Umbilical cord (tissue), 2 donors: ENCODE results near the gene COA8. TPM values are rescaled to one million over a fixed set of nuclear protein-coding genes. Genes with fewer than 3 reads are reported as not detected.

Experiments
- DNase-seq: peaks from one replicate; pipeline ENCODE4 v3.0.0-alpha.2; 2015; ENCODE audit warnings: low spot score
- total RNA-seq: library from RNA; depleted of rRNA; stranded (reverse); fragments of >200 nt; gene quantifications from one replicate; pipeline ENCODE4 v1.2.3, GENCODE V29; 2014; ENCODE audit warnings: low replicate concordance; ENCODE audit not compliant: insufficient read depth

The COA8 gene, protein sequence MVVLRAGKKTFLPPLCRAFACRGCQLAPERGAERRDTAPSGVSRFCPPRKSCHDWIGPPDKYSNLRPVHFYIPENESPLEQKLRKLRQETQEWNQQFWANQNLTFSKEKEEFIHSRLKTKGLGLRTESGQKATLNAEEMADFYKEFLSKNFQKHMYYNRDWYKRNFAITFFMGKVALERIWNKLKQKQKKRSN
- 29.6 TPM for total RNA-seq

DNA sequence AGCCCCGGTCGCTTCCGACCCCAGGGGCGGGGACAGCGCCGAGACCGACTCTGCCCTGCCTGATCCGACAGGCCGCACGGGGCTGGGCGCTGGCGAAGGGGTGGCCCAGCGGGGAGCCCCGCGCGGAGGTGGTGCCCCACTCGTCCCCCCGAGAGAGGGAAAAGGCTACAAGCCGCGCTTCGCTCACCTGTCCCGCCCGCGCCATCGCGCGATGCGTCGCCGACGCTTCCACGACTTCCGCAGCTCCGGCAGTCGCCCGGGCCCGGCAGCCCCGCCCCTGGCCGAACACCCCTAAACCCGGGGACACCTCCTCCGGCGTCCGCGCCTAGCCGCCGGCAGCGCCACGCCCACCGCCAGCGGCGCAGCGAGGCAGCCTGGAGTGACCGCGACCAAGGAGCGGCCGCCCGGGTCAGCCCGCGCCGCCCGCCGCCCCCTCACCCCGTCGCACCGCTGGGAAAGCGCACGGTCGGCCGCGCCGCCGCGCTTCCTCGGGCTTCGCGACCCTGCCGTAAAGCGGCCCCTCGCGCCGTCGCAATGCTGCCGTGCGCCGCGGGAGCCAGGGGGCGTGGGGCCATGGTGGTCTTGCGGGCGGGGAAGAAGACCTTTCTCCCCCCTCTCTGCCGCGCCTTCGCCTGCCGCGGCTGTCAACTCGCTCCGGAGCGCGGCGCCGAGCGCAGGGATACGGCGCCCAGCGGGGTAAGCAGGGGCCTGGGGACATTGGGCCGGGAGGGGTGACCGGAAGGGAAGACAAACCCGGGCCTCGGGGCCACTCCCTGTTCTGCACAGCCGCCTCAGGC is at the start of gene COA8, which contains the start of gene BAG5:
COA8 (plus strand) TSS at position 532 of the 797 bp plus-strand sequence; CDS start at position 574, 42 bp downstream.
BAG5 (minus strand) TSS at position 229 of the 797 bp plus-strand sequence. CDS start 1,493 bp downstream, outside the sequence.
- DNase-seq = peak; percentile 89

DNA sequence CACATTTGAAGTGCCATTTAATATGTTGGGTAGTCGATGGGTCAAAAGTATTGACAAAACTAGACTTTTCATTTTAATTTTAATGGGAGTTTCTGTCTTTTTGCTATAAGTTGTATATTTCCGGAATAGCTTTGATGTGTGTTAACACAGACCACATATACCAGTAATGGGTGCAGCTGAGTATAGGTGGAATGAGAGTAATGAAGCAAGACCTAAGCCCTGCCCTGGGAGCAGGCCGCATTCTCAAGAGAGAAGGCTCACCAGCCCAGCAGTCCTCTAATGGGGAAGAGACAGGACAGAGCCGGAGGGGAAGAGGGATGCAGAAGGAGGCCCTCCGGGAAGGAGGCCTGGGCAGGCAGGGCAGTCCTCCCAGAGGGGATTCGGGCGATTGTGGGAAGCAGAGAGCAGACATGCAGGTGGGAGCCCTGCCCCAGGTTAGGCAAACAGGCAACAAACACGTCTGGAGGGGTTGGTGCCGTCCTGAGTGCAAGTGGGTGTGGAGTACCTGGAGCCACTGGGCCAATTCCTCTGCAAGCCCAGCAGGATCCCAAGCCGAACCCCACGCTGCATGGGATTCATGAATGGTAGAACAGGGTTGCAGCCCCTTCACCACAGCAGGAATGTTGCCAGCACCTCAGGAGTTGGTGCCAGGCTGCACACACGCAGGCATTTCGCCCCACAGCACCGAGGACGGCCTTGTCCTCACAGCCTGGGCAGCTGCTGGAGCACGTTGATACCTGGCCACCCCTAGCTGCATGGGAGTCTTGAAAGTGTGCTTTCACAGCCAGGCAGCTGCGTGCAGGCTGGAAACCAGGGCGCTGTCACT is 48.0 kb upstream of the COA8 start:
- no peak for DNase-seq

DNA sequence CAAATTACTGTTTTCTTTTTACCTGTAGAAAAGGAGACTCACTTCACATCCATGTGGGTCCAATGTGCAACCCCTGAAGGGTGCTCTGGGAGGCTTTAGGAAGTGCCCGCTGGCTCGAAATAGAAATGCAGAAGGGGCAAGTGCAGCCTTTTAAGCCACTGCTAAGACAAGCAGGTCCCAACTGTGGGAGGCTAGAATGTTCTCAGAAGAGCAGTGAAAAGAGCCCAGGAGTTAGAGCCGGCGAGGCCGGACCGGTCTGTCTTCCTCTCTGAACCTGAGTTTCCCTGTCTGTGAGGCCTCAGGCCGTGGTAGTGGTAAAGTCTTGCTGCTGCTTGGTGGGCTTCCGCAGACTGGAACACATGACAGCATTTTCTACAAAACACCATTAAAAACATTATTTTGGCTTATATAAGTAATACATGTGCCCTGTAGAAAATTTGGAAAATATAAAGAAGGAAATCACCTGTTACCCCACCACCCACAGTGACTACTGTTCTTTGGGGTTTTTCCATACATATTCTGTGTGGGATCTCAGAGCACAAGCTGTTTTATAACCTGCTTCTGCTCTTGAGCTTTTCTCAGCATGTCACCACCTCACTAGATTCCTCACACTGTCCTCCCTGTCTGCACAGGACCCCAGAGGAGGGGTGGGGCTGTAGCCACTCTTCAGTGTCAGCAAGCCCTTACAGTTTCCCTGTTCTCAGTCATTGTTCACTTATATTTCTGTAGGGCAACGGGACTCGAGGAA is 46.2 kb upstream of the COA8 start:
- no peak for DNase-seq

DNA sequence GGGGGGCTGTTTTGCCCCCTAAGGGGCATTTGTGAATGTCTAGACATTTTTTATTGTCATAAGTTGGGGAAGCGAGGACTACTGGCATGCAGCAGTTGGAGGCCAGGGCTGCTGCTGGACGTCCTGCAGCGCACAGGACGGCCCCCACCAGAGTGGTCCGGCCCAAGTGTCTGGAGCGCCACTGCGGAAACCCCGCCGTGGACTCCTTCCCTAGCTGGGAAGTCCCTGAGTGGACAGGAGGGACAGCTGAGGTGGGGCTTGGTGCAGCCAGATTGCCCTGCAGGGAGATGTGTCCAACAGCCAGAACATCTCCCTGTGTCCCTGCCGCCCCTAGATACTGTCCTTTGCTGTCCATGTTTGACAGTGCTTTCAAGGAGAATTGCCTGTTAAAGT is 45.6 kb upstream of the COA8 start:
- no peak for DNase-seq

DNA sequence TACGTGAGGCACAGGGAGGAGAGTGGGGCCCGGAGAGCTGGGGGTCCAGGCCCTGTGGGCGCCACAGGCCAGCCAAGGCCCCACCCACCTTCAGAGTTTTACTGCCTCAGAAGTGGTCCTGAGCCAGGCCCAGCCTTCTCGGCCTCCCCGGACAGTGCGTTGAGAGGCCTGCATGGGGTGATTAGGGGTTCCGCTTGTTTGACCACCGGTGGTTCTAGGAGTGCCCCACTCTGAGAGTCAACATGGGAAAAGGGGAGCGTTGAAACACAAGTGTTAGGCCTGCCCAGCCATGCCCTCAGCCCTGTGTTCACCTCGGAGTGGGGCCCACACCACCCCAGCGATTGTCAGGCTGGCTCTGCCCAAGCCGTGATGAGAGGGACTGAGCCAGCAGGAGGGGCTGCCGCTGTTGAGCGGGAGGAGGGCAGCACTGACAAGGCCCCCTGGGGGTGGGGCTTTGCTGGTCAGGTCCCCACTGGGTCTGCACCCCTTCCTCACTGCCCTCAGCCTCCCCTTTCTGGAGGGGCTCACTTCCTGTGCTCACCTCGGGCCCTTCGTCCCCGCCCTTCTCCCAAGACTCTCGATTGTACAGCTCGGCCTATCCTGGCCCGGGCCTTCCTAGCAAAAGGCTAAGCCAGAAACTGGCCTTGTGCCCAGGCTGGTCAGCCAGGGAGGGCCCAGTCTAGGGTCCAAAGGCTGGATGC is 44.9 kb upstream of the COA8 start:
- DNase-seq = peak; percentile 73

DNA sequence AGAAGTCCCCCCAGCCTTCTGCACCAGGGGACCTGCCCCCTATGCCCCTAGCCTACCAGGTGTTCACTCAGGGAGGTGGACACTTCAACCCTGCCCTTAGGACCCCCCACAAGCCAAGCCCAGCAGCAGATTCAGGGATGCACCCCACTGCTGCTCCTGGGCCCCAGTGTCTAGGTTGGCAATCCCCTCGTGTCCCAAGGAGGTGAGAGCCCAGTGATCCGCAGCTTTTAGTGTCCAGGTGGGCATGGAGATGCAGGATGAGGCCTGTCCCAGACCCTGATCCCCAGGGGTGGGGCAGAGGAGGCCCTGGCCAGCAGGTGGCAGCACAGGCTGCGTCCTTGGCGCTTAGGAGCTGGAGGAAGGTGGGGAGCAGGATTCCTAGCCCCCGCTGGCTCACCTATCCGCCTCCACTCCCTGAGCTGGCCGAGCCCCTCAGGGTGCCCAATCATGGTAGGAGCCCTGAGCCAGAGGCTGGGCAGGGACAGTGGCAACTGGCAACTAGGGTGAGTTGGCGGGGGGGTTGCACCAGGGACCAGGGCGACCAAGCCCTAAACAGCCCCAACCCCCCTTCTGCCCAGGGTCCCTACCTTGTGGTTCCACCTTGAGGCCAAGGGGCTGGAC is 44.2 kb upstream of the COA8 start:
- peak; percentile 66 for DNase-seq

DNA sequence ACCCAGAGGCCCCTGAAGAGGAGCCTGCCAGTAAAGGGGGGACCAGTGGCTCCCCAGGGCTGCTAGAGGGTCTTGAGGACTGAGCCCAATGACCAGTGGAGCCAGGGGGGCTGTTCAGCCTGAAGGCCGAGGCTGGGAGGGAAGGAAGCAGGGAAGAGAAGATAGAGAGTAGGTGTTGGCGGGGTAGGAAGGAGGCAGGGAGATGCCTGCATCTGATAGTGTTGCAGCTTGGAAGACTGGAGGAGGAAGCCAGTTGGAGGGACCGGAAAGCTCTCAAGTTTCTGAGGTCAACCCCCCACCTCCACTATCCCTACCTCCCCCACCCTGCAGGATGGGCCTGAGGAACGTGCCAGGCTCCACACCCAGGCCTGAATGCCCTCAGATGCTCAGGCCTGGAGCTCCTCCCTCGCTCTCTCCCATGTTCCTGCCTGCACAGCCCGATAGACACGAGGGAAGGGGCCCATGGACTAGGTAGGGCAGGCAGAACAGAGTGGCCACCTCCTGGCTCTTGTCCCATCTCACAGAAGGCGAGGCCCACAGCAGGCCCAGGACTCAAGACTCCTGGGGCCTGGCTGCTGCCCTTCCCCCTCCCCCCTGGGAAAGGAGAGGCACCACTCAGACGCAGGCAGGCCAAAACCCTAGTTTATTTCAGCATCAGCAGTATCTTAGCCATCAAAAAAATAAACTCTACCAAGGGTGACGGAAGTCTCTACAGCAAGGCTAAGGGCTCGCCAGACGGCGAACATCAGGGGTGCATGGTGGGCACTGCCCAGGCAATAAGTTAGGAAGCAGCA is 43.5 kb upstream of the COA8 start:
- peak; percentile 66 for DNase-seq

DNA sequence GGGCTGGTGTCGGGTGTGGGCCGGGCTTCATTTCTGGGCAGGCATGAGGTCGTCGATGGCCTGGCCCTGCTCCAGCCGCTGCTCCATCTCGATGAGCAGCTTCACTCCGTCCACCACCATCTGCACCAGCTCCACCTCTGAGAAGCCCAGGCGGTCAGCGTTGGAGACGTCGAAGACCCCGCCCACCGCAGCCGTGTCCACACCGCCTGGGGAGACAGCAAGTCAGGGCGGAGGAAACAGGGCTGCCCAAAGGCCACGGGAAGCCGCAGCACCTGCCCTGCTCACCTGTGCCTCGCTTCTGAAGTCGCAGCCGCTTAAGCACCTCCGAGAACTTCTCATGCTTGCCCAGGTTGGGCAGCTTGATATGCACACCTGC is 42.9 kb upstream of the COA8 start:
- DNase-seq = no peak

DNA sequence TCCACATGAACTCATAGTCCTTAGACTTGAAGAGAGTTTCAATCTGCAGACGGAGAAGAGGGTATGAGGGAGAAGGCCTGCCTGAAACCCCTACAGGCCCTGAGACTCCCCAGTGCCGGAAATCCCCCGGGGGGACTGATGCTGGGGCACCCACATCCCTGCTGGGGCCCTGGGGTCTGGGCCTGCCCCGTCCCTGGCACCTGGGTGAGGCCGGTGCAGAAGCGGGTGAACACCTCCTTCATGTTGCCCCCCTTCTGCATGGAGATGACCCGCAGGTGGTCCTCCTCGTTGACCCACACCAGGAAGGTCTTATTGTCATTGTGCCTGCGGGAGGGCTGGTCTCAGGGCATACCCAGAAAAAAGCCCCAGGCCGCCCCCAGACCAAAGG is 42.5 kb upstream of the COA8 start:
- no peak for DNase-seq

DNA sequence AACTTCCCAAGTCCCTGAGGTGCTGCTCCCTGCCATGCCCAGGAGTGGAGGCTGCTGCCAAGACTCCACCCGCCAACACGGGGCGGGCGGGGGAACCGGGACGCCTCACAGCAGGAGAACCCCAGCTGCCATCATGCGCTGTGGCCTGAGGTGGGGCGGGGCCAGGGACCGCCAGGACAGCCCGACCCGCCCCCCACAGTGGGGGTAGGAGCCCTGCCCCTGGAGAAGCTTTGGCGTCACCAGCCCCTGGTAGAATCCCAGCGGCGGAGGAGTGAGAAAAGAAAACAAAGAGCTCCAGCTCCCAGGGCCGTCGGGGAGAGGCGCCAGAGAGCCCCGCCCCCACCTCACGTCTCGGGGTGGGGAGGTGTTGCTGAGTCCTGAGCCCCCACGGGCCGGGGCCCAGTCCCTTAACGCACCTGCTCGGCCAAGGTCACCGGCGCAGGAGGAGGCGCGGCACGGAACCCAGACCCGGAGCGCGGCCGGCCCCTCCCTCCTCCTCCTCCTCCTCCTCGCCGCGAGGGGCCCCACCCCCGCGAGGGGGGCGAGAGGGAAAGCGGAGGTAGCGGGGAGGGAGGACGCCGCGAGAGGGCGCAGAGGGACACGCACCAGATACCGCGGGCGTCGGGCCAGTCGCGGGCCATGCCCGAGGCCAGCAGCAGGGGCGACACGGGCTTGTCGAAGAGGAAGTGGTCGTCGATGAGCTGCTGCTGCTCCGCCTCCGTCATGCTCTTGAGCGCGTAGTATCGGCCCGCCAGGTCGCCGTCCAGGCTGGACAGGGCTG is 41.9 kb upstream of the COA8 start:
- peak; percentile 80 for DNase-seq

DNA sequence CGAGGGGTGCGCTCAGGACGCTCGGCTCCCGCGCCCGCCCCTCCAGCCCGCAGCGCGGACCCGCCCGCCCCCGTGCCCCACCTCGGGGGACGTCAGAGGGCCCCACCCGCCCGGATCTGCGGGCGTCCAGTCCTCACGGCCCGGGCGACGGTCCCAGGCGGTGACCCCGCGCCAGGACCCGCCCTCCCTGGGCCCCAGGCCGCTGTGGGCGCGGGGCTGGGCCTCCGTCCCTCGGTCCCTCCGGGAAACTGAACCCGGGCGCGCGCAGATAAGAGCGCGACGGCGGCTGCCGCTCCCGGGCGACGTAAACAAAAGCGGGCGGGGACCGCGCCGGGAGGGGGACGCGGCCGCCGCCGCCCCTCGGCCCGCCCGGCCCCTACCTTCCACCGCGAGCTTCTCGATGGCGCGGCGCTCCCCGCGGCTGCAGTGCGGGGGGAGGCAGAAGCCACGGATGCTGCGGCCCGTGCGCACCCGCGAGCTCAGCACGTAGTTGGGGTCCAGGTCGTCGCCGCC is 41.3 kb upstream of the COA8 start:
- no peak for DNase-seq

DNA sequence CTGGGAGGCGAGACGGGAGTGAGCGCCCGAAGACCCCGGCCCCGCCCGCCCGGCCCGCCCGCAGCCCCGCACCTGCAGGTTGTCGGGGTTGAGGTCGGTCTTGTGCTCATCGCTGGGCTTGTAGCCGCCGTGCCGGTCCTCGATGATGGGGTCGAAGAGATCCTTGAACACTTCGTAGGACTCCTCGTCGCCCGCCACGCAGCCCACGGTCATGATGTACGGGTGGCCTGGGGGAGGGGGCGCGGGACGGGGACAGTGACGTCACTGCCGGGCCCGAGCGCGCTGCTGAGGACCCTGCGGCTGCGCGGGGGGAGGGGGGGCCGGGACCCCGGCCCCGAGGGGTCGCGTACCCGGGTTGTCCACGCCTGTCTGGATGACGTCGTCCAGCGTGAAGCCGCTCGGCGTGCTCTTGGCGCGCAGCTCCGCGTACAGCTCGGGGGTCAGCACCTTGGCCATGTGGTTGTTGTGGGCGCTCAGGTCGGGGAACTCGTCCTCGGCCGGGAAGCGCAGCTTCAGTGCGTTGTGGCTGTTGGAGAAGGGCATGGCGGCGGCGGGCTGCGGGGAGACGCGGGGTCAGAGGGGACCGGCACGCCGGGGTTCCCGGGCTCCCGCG is 40.7 kb upstream of the COA8 start:
- no peak for DNase-seq

DNA sequence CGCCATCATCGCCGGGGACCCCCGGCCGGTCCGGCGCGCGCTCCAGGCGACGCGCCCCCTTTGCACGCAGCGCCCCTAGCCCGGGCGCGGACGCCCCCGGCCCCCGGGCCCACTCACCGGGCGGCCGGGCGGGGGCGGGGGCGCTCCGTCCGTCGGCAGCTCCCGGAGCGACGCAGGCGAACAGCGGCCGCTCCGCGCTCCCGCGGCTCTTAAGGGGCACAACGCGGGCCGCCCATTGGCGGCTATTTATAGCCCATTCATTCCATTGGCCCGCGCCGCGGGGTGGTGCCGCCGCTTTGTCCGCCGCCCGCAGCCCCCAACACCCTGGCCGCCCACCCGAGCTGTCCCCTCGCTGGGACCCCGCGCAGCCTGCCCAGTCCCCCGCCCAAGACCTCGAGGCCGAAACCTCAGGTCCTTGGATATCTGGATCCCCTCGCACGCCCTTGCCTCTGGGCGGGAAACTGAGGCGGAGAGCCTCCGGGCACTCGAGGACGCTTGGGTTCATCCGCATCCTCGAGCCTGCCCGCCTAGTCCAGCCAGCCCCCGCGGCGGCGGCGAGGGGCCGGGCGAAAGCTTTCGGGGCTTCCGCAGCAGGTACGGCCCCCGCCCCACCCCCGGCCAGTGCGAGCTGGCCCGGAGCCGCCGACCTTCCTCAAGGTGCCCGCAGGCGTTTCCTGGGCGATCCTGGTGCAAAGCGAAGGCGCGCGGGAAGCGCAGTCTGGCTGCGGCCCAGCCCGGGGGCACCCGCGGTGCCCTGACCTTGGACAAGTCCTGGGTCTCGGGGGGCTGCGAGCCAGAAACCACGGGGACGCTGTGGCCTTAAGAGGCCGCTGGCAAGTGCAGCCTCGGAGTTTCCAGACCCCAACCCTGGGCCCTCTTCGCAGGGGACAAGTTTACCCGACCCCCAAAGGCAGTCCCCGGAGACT is 39.8 kb upstream of the COA8 start, which contains the start of gene CKB:
CKB (minus strand) TSS at position 182 of the 926 bp plus-strand sequence. CDS start 337 bp downstream, outside the sequence.
- peak; percentile 62 for DNase-seq

DNA sequence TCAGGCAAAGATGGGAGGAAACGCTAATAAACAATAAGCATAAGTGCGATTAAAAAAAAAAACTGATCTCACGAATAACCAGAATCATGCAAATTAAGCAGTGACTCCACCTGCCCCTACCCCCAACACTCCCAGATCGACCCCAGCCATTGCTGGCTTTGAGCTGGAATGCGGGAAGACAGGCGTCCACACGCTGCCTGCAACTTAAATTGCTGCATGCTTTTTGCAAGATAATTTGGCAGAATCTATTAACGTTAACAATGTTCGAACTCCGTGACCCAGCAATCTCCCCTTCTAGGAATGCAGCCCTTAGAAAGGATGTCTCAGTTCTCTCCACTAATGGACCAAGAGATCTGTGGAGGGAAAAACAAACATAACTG is 39.2 kb upstream of the COA8 start:
- no peak for DNase-seq

DNA sequence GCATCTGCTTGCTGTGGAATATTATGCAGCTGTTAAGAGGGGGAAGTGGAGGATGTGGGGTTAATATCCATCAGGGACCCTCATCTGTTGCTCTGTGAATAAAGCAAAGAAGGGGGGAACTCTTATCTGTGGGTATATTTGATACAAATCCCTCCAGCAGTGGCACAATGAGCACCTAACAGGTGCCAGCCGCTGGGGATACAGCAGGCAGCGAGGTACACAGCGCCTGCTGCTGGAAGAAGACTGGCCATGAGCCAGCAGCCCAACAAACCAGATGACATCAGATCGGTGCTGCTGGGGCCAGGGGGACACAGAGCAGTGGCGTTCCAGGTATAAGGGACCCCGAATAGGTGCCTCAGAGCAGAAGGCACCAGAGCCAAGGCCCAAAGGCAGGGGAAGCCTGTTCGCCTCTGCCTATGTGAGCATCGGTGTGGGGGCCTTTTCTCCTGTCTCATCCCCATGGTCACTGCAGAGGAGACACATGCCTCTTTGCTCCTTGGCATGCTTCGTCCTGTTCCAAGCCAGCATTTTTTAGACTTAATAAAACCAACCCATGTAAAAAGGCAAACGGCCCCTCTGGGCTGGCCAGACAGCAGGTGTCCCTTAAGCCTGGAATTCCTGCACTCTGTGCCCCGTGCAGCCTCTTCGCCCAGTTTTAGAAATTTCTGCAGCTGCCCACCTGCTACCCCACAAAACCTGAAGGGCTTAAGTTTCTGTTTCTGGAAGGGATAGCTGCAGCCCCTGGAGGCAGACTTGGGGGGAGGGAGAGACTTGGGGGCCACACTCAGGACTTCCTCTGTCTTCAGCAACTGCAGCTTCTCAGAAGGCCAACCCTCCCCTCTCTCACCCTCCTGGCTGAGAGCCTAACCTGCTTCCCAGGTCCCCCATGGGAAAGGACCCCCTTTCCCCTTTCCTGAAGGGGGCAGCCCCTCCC is 38.5 kb upstream of the COA8 start:
- no peak for DNase-seq
